ENCODE measurements around the gene SIAH3. TPM values are rescaled to one million over a fixed set of nuclear protein-coding genes. Genes with fewer than 3 reads are reported as not detected.

SIAH3 gene
- total and polyA plus RNA-seq, 10 of the 15 experiments (the other 5 are each of a cell fraction or from before 2014, with no cell fraction given): not detected

DNA sequence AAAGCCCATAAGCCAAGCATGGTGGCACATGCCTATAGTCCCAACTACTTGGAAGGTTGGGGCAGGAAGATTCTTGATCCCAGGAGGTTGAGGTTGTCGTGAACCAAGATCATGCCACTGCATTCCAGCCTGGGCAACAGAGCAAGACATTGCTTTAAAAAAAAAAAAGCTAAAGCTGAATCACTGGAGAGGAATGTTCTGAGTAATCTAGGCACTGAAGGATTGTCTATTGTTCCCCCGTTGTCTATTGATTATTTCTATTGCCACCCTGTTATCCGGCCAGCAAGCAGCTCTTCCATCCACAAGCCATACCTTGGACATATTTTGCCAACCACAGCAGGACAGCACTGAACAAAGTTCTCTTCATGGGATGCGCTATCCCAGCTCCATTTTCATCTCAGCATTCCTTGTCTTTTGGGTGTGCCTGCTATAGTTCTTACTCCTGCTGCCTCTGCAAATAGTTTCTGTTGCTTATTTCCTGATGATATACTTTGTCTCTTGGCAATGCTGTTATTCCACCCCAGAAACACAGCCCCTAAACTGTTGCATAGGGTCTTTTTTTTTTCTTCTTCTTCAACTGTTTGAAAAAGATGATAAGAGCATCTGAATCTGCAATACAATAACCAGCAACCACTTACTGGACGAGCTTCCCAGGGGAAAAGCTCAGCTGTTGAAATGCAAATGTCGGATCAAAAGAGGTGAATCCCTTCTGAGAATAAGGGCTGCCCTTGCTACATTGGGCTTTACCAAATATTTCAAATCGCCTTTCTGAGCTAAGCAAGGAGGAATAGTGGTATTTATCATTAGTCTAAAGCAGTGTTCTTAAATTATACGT lies 22.2 kb upstream of the SIAH3 start (continued):
- TF ChIP-seq, protein P1, sequence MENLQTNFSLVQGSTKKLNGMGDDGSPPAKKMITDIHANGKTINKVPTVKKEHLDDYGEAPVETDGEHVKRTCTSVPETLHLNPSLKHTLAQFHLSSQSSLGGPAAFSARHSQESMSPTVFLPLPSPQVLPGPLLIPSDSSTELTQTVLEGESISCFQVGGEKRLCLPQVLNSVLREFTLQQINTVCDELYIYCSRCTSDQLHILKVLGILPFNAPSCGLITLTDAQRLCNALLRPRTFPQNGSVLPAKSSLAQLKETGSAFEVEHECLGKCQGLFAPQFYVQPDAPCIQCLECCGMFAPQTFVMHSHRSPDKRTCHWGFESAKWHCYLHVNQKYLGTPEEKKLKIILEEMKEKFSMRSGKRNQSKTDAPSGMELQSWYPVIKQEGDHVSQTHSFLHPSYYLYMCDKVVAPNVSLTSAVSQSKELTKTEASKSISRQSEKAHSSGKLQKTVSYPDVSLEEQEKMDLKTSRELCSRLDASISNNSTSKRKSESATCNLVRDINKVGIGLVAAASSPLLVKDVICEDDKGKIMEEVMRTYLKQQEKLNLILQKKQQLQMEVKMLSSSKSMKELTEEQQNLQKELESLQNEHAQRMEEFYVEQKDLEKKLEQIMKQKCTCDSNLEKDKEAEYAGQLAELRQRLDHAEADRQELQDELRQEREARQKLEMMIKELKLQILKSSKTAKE (IDR thresholded peaks at IDR 0.05; ENCODE audit: low read depth, poor library complexity, severe bottlenecking): no peak
- TF ChIP-seq ATF7 (IDR thresholded peaks at IDR 0.05; ENCODE audit: low read depth) (no peak), NBN (IDR thresholded peaks at IDR 0.05) (no peak), ZBED1 (IDR thresholded peaks at IDR 0.05; ENCODE audit: borderline replicate concordance) (no peak), FOXM1 (IDR thresholded peaks at IDR 0.05; ENCODE audit: low read depth, low read length) (no peak), CBX5 (IDR thresholded peaks at IDR 0.05; ENCODE audit: low read depth) (no peak)

DNA sequence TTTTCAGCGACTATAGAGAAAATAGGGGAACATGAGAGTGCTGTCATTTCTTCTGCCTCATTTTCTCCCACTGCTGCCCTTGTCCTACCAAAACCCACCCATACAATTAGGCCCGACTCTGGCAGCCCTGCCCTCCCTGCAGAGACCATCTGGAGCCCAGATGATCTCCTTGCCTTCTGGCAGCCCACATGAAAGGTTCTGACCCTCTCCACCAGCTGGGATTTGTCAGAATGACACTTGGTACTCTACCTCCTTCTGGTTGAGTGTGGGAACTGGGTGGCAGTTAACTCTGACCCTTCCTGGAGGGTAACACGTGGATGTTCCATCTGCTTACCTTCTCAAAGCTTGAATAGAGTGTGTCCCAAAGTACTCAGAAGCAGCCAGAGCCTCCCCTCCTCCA lies 21.0 kb upstream of the SIAH3 start:
- ChIA-PET CTCF (no interaction called here), RAD21 (ENCODE audit: unreplicated experiment) (no interaction called here), SMC1A (ENCODE audit: uncharacterized antibody, unreplicated experiment) (no interaction called here), POLR2A (no interaction called here)
- WGBS (ENCODE audit: insufficient coverage, insufficient replicate concordance, low lambda C conversion rate, missing lambda C conversion rate): 35% methylated on average over 3 of the region's 3 CpGs
- in situ Hi-C loops (cut with MboI): no loop called here
- intact Hi-C loops (cut with micrococcal nuclease; ENCODE audit: unreplicated experiment): no loop called here
- no peaks in the 10 kb centered on the region for H3K4me1 ChIP-seq (ENCODE audit: control insufficient read depth, insufficient read depth, low read length)
- H3K4me3 ChIP-seq: no peak overlapping the region
- H3K9ac ChIP-seq (ENCODE audit: control insufficient read depth, insufficient read depth, low read length): no peak overlapping the region
- H3K27me3 ChIP-seq (replicated peaks in 1 of 2; ENCODE audit: control insufficient read depth in 2 of 2, insufficient read depth in 2 of 2, low read length in 1 of 2): no peaks in the 10 kb centered on the region
- H2AFZ ChIP-seq (ENCODE audit: control insufficient read depth, low read depth, low read length): no peak overlapping the region
- H3K79me2 ChIP-seq (ENCODE audit: control insufficient read depth, insufficient read depth, low read length): no peaks in the 10 kb centered on the region
- no peak for ATAC-seq
- no peak overlapping the region for H3K4me2 ChIP-seq (ENCODE audit: control insufficient read depth, insufficient read depth)
- H3K9me3 ChIP-seq (replicated peaks; ENCODE audit: control insufficient read depth, insufficient read depth, low read length): no peaks in the 10 kb centered on the region
- H3K27ac ChIP-seq (ENCODE audit: control insufficient read depth, insufficient read depth): no peak overlapping the region
- no peaks in the 10 kb centered on the region for H3K36me3 ChIP-seq (ENCODE audit: control insufficient read depth in 2 of 2, insufficient read depth in 2 of 2, low read length in 1 of 2)
- FAIRE-seq: no peak
- H4K20me1 ChIP-seq (ENCODE audit: control insufficient read depth, insufficient read depth): no peaks in the 10 kb centered on the region
- no peak for DNase-seq (ENCODE audit: low read depth, low spot score)
- BruUV-seq (replicated peaks): no TSS peak
- no peak for TF ChIP-seq RUNX3 (IDR thresholded peaks at IDR 0.05; ENCODE audit: low read length)
- TF ChIP-seq HDAC6 (IDR thresholded peaks at IDR 0.05; ENCODE audit: unreplicated experiment): no peak
- no peak for TF ChIP-seq SPI1 (IDR thresholded peaks at IDR 0.05; ENCODE audit: borderline replicate concordance, insufficient read depth, low read depth, low read length)
- TF ChIP-seq, protein P2, sequence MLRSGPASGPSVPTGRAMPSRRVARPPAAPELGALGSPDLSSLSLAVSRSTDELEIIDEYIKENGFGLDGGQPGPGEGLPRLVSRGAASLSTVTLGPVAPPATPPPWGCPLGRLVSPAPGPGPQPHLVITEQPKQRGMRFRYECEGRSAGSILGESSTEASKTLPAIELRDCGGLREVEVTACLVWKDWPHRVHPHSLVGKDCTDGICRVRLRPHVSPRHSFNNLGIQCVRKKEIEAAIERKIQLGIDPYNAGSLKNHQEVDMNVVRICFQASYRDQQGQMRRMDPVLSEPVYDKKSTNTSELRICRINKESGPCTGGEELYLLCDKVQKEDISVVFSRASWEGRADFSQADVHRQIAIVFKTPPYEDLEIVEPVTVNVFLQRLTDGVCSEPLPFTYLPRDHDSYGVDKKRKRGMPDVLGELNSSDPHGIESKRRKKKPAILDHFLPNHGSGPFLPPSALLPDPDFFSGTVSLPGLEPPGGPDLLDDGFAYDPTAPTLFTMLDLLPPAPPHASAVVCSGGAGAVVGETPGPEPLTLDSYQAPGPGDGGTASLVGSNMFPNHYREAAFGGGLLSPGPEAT (IDR thresholded peaks at IDR 0.05; ENCODE audit: low read depth): no peak
- no peak for TF ChIP-seq RB1 (IDR thresholded peaks at IDR 0.05; ENCODE audit: borderline replicate concordance)
- TF ChIP-seq BRCA1 (IDR thresholded peaks at IDR 0.05; ENCODE audit: low read depth, low read length): no peak
- no peak for TF ChIP-seq RELA (IDR thresholded peaks at IDR 0.05; ENCODE audit: borderline replicate concordance, partially characterized antibody)
- TF ChIP-seq MYC (IDR thresholded peaks at IDR 0.05; ENCODE audit: insufficient read depth, insufficient read length, insufficient replicate concordance, low read length, severe bottlenecking): no peak
- no peak for TF ChIP-seq SUPT20H (IDR thresholded peaks at IDR 0.05; ENCODE audit: borderline replicate concordance, control insufficient read depth, low read depth, low read length)
- TF ChIP-seq SMAD5 (IDR thresholded peaks at IDR 0.05; ENCODE audit: low read depth): no peak
- TF ChIP-seq IKZF1 (conservative IDR thresholded peaks at IDR 0.05): no peak
- no peak for TF ChIP-seq STAT1 (conservative IDR thresholded peaks at IDR 0.05)
- TF ChIP-seq KDM1A (IDR thresholded peaks at IDR 0.05; ENCODE audit: borderline replicate concordance): no peak
- TF ChIP-seq RAD21 (IDR thresholded peaks at IDR 0.05; ENCODE audit: insufficient read depth, low read depth, low read length): no peak
- TF ChIP-seq CBFB (IDR thresholded peaks at IDR 0.05; ENCODE audit: low read depth): no peak
- no peak for TF ChIP-seq SUZ12 (IDR thresholded peaks at IDR 0.05; ENCODE audit: unreplicated experiment)

Data from GM12878 (cell line).